ENCODE data around the gene MT1E.

DNA sequence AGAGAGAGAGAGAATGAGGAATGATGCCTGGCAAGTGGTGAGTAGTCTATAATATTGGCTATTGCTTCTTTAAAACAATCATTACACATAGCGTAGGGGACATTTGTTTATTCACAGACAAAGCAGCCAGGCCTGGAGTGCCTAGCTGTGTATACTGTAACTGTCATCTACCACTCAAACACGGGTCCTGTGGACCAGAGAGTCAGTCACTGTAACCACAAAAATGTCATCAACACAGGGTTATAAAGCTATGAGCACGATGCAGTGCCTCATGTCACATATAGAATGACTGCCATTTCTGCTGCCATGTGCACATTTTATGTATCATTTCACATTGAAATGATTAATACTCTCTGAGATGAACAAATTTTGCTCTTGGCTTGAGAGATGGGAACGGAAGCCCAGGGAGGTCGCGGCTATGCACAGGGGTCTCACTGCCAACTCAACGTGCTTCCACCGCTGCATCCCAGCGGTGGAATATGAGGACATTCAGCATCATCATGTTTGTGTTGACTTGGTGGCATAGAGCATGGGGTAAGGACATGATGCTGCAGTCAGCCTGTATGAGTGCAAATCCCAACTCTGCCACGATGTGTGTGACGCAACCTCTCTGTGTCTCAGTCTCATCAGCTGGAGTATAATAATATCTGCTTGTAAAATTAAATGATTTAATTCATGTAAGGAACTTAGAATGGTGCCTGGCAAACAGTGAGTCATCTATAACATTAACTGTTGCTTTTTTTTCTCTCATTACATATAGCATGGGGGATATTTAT, 47.4 kb downstream of the MT1E start:
- TF ChIP-seq, protein P1, sequence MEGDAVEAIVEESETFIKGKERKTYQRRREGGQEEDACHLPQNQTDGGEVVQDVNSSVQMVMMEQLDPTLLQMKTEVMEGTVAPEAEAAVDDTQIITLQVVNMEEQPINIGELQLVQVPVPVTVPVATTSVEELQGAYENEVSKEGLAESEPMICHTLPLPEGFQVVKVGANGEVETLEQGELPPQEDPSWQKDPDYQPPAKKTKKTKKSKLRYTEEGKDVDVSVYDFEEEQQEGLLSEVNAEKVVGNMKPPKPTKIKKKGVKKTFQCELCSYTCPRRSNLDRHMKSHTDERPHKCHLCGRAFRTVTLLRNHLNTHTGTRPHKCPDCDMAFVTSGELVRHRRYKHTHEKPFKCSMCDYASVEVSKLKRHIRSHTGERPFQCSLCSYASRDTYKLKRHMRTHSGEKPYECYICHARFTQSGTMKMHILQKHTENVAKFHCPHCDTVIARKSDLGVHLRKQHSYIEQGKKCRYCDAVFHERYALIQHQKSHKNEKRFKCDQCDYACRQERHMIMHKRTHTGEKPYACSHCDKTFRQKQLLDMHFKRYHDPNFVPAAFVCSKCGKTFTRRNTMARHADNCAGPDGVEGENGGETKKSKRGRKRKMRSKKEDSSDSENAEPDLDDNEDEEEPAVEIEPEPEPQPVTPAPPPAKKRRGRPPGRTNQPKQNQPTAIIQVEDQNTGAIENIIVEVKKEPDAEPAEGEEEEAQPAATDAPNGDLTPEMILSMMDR (conservative IDR thresholded peaks at IDR 0.05 in 1 of 2, IDR thresholded peaks at IDR 0.05 in 1 of 2; ENCODE audit: low read depth in 1 of 2, low read length in 2 of 2), result no peak
- no peak for TF ChIP-seq EZH2 (IDR thresholded peaks at IDR 0.05; ENCODE audit: low read length, missing control alignments)
